ENCODE results near the gene CCDC102A.

The CCDC102A gene

GRCh38 chr16:57473176-57473840 is 63.1 kb downstream of the CCDC102A start:
- TF ChIP-seq CTCF (IDR thresholded peaks at IDR 0.05): no peak

GRCh38 chr16:57472665-57473060 is 63.7 kb downstream of the CCDC102A start:
- no peak for TF ChIP-seq CTCF (IDR thresholded peaks at IDR 0.05)

GRCh38 chr16:57471852-57472664 is 64.3 kb downstream of the CCDC102A start:
- no peak for TF ChIP-seq CTCF (IDR thresholded peaks at IDR 0.05)

- TF ChIP-seq CTCF (IDR thresholded peaks at IDR 0.05): no peak
These were observed 65.2 kb downstream of the CCDC102A start for GRCh38 chr16:57471209-57471608.

- TF ChIP-seq CTCF (IDR thresholded peaks at IDR 0.05): no peak
These were observed 65.7 kb downstream of the CCDC102A start for GRCh38 chr16:57470711-57471110.

- TF ChIP-seq CTCF (IDR thresholded peaks at IDR 0.05): no peak
These were observed 66.4 kb downstream of the CCDC102A start for GRCh38 chr16:57469917-57470470.

- no peak for TF ChIP-seq CTCF (IDR thresholded peaks at IDR 0.05)
These were observed 67.3 kb downstream of the CCDC102A start for GRCh38 chr16:57469046-57469445.

All from LNCAP (cell line).